SK-N-SH (cell line): ENCODE measurements around the gene GSC. TPM values are rescaled to one million over a fixed set of nuclear protein-coding genes. Genes with fewer than 3 reads are reported as not detected.

ENCODE experiments used
- CTCF ChIA-PET: fragments of 300-600, 350-600 bp; formaldehyde crosslinking; extraction: SDS; loops from one replicate; lab custom pipeline; 2021; lab: Yijun Ruan, JAX
- POLR2A ChIA-PET: fragments of 350-600 bp; sonication (Branson Sonifier 250); formaldehyde crosslinking; extraction: SDS; loops from one replicate; lab custom pipeline; 2020; ENCODE audit warnings: antibody characterized with exemption, inconsistent platforms; lab: Yijun Ruan, JAX
- DNase-seq: peaks from one replicate; pipeline ENCODE4 v3.0.0; 2012
- H2AFZ ChIP-seq: fragments of 200-600 bp; sonication (generic); 2 replicates; pipeline ENCODE4 v1.8.1; 2016; ENCODE audit warnings: antibody characterized with exemption, mild to moderate bottlenecking, low read depth
- H3F3A ChIP-seq: fragments of 200-600 bp; sonication (generic); replicated peaks from 2 replicates; pipeline ENCODE3; 2016; ENCODE audit warnings: antibody characterized with exemption, mild to moderate bottlenecking; ENCODE audit not compliant: insufficient read depth
- H3K27ac ChIP-seq, 2 experiments: fragments of 200-500 bp in 1 of 2; fragments of 200-600 bp in 1 of 2; sonication (Bioruptor generic) in 1 of 2; sonication (generic), shearing (Covaris generic) in 1 of 2; 2 replicates each; pipeline versions ENCODE4 v1.5.1 to v1.6.1; 2014 to 2016; ENCODE audit warnings: low read depth in 2 of 2, inconsistent platforms in 1 of 2, low read length in 1 of 2, mild to moderate bottlenecking in 1 of 2, mixed read lengths in 1 of 2
- H3K27me3 ChIP-seq: fragments of 200-600 bp; sonication (generic), shearing (Covaris generic); 2 replicates; pipeline ENCODE4 v1.6.1; 2016; ENCODE audit warnings: mixed run types; ENCODE audit not compliant: insufficient read depth
- H3K36me3 ChIP-seq, 2 experiments: fragments of 200-500 bp in 1 of 2; fragments of 200-600 bp in 1 of 2; sonication (Bioruptor generic) in 1 of 2; sonication (generic) in 1 of 2; replicated peaks in 1 of 2; 2 replicates each; pipeline versions ENCODE3 to v1.5.1; 2014 to 2016; ENCODE audit warnings: low read length in 1 of 2, mild to moderate bottlenecking in 1 of 2; ENCODE audit not compliant: insufficient read depth in 2 of 2, control insufficient read depth in 1 of 2
- H3K4me1 ChIP-seq, 2 experiments: fragments of 200-500 bp in 1 of 2; fragments of 200-600 bp in 1 of 2; sonication (Bioruptor generic) in 1 of 2; sonication (generic), shearing (Covaris generic) in 1 of 2; 2 replicates each; pipeline versions ENCODE4 v1.5.1 to v1.6.1; 2014 to 2016; ENCODE audit warnings: low read depth in 1 of 2, low read length in 1 of 2, mixed run types in 1 of 2; ENCODE audit not compliant: insufficient read depth in 2 of 2, control insufficient read depth in 1 of 2
- H3K4me2 ChIP-seq: fragments of 200-600 bp; sonication (generic), shearing (Covaris generic); 2 replicates; pipeline ENCODE4 v1.6.1; 2017; ENCODE audit warnings: mixed run types
- H3K4me3 ChIP-seq, 2 experiments: fragments of 200-500 bp in 1 of 2; fragments of 200-600 bp in 1 of 2; sonication (Bioruptor generic) in 1 of 2; sonication (generic), shearing (Covaris generic) in 1 of 2; 2 replicates each; pipeline versions ENCODE4 v1.5.1 to v1.8.1; 2014 to 2016; ENCODE audit warnings: low read depth in 2 of 2, inconsistent platforms in 1 of 2, low read length in 1 of 2, mild to moderate bottlenecking in 1 of 2, mixed read lengths in 1 of 2, moderate library complexity in 1 of 2
- H3K79me2 ChIP-seq: fragments of 200-600 bp; sonication (generic); 2 replicates; pipeline ENCODE4 v1.8.1; 2017; ENCODE audit warnings: mild to moderate bottlenecking; ENCODE audit not compliant: insufficient read depth
- H3K9ac ChIP-seq: fragments of 200-600 bp; sonication (generic); 2 replicates; pipeline ENCODE4 v1.6.1; 2017; ENCODE audit warnings: mixed run types
- H3K9me2 ChIP-seq: fragments of 200-600 bp; sonication (generic); 2 replicates; pipeline ENCODE4 v1.6.1; 2017; ENCODE audit warnings: mixed run types
- H3K9me3 ChIP-seq: fragments of 200-600 bp; sonication (generic); 2 replicates; pipeline ENCODE4 v1.6.1; 2017; ENCODE audit warnings: mixed run types, mild to moderate bottlenecking, moderate library complexity
- H4K20me1 ChIP-seq: fragments of 200-600 bp; sonication (generic); 2 replicates; pipeline ENCODE4 v1.6.1; 2017; ENCODE audit warnings: mild to moderate bottlenecking, mixed run types; ENCODE audit not compliant: insufficient read depth
- ELF1 ChIP-seq: IDR thresholded peaks from 2 replicates; pipeline ENCODE4 v1.4.0; 2012
- FOSL2 ChIP-seq: IDR thresholded peaks from 2 replicates; pipeline ENCODE4 v1.4.0; 2012; ENCODE audit warnings: low read depth, mild to moderate bottlenecking, moderate library complexity, borderline replicate concordance
- GABPA ChIP-seq: IDR thresholded peaks from 2 replicates; pipeline ENCODE4 v1.4.0; 2012; ENCODE audit warnings: low read depth, mild to moderate bottlenecking
- GATA2 ChIP-seq: sonication (generic); formaldehyde crosslinking; IDR thresholded peaks from 2 replicates; pipeline ENCODE4 v1.5.0; 2020; ENCODE audit warnings: mild to moderate bottlenecking, missing genetic modification reagents
- MEF2A ChIP-seq: IDR thresholded peaks from 2 replicates; pipeline ENCODE4 v1.4.0; 2012; ENCODE audit warnings: low read depth, borderline replicate concordance
- NFIC ChIP-seq: IDR thresholded peaks from 2 replicates; pipeline ENCODE4 v1.4.0; 2012; ENCODE audit warnings: borderline replicate concordance
- NRF1 ChIP-seq: IDR thresholded peaks from 2 replicates; pipeline ENCODE4 v1.6.1; 2012; ENCODE audit warnings: low read depth, mild to moderate bottlenecking, low read length
- RCOR1 ChIP-seq: fragments of 150-350 bp; IDR thresholded peaks from 2 replicates; pipeline ENCODE4 v1.6.1; 2017; ENCODE audit warnings: antibody characterized with exemption, low read length
- RXRA ChIP-seq: IDR thresholded peaks from 2 replicates; pipeline ENCODE4 v1.4.0; 2012; ENCODE audit warnings: low read depth, mild to moderate bottlenecking, borderline replicate concordance
- SIN3A ChIP-seq: IDR thresholded peaks from 2 replicates; pipeline ENCODE4 v1.6.1; 2012; ENCODE audit warnings: low read depth, mild to moderate bottlenecking, low read length, moderate library complexity, borderline replicate concordance
- TAF1 ChIP-seq: IDR thresholded peaks from 2 replicates; pipeline ENCODE4 v1.6.1; 2012; ENCODE audit warnings: low read depth, mild to moderate bottlenecking, low read length, moderate library complexity, borderline replicate concordance
- TCF12 ChIP-seq: IDR thresholded peaks from 2 replicates; pipeline ENCODE4 v1.4.0; 2012
- TEAD4 ChIP-seq: IDR thresholded peaks from 2 replicates; pipeline ENCODE4 v1.4.0; 2012; ENCODE audit warnings: mild to moderate bottlenecking, borderline replicate concordance; ENCODE audit not compliant: insufficient read depth
- whole genome bisulfite sequencing: methylation state at CpG from one replicate; pipeline ENCODE4 v1.1.6; 2017; ENCODE audit warnings: low lambda C conversion rate; 5-methylcytosine and 5-hydroxymethylcytosine counted together
- polyA plus RNA-seq, 3 experiments: library from polyadenylated mRNA; depleted of rRNA; stranded (reverse); fragments of >200 nt; gene quantifications; 2 replicates each; pipeline ENCODE4 v1.2.3, GENCODE V29; 2012
- TF ChIP-seq, protein P1 (sequence below): IDR thresholded peaks from 2 replicates; pipeline ENCODE4 v1.4.0; 2012; ENCODE audit warnings: low read depth
- TF ChIP-seq, protein P2 (sequence below): IDR thresholded peaks from 2 replicates; pipeline ENCODE4 v1.4.0; 2012; ENCODE audit warnings: low read depth, borderline replicate concordance
- TF ChIP-seq, protein P3 (sequence below): fragments of 150-350 bp; IDR thresholded peaks from 2 replicates; pipeline ENCODE4 v1.6.1; 2017; ENCODE audit warnings: antibody characterized with exemption, low read length, low read depth, borderline replicate concordance
- TF ChIP-seq, protein P4 (sequence below): fragments of 150-350 bp; IDR thresholded peaks from 2 replicates; pipeline ENCODE4 v1.6.1; 2016; ENCODE audit warnings: mild to moderate bottlenecking, low read depth, low read length

Gene GSC
- polyA plus RNA-seq, 1 of the 3 experiments (the other 2 are of a cell fraction): 1.3 TPM

DNA sequence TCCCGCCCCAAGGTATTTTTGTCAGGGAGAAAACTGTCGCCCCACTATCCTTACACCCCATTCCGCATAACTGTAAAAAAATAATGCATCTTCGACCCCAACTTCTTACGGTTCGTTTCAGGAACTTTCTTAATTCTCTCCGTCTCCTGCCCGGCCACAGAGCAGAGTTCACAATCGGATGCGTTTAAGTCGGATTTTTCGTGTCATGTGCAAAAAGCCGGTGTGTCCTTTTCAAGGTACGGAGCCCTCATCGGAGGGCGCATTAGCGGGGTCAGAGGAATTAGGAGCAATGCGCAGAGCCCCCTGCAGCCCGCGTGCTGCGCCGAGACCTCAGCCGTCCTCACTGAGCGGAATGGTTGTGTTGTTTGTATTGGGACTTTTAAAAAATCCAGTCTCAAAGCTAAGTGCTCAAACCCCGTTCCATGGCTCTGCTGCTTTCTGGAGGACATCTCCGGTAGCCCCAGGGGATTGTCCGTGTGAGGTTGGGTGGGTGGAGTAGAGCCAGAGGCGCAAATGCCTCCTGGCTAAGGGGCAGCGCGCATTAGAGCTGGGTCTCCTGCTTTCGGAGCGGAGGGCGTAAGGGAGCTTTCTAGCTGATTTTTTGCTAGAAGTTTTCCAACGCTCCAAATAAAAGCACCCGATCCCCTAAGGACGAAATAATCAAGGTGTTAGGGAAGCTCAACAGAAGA, 3.9 kb upstream of the GSC start:
- ChIA-PET CTCF (interaction anchor here (0.6 to 1.9 kb wide), 2 partner anchors 124 to 658 kb away, joined by 3 to 7 read pairs; no protein-coding TSS in a partner anchor), POLR2A (no interaction called here)
- Histone ChIP-seq H3F3A (no peaks in the 10 kb centered on the region), H3K27me3 (peaks cover 4% of the 10 kb centered on the region; the same call in 1 of the 2 replicates), H3K36me3 (no peaks in the 10 kb centered on the region), H3K4me2 (no peak overlapping the region), H4K20me1 (no peaks in the 10 kb centered on the region), H3K9me3 (no peaks in the 10 kb centered on the region), H3K9ac (no peak overlapping the region), H3K9me2 (no peaks in the 10 kb centered on the region), H3K4me1 (peaks cover 0 to 8% of the 10 kb centered on the region in 2 experiments; a peak in 2 of 4 replicates), H3K79me2 (no peaks in the 10 kb centered on the region), H3K4me3 (no peak overlapping the region), H3K27ac (no peak overlapping the region), H2AFZ (no peak overlapping the region)
- 62% methylated on average over 36 of the region's 36 CpGs for WGBS
- DNase-seq: no peak
- TF ChIP-seq NRF1: no peak
- TF ChIP-seq, protein P1, sequence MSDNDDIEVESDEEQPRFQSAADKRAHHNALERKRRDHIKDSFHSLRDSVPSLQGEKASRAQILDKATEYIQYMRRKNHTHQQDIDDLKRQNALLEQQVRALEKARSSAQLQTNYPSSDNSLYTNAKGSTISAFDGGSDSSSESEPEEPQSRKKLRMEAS: no peak
- TF ChIP-seq, protein P2, sequence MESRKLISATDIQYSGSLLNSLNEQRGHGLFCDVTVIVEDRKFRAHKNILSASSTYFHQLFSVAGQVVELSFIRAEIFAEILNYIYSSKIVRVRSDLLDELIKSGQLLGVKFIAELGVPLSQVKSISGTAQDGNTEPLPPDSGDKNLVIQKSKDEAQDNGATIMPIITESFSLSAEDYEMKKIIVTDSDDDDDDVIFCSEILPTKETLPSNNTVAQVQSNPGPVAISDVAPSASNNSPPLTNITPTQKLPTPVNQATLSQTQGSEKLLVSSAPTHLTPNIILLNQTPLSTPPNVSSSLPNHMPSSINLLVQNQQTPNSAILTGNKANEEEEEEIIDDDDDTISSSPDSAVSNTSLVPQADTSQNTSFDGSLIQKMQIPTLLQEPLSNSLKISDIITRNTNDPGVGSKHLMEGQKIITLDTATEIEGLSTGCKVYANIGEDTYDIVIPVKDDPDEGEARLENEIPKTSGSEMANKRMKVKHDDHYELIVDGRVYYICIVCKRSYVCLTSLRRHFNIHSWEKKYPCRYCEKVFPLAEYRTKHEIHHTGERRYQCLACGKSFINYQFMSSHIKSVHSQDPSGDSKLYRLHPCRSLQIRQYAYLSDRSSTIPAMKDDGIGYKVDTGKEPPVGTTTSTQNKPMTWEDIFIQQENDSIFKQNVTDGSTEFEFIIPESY: no peak
- no peak for TF ChIP-seq ELF1
- TF ChIP-seq FOSL2: no peak
- no peak for TF ChIP-seq RCOR1
- TF ChIP-seq TEAD4: no peak
- TF ChIP-seq, protein P3, sequence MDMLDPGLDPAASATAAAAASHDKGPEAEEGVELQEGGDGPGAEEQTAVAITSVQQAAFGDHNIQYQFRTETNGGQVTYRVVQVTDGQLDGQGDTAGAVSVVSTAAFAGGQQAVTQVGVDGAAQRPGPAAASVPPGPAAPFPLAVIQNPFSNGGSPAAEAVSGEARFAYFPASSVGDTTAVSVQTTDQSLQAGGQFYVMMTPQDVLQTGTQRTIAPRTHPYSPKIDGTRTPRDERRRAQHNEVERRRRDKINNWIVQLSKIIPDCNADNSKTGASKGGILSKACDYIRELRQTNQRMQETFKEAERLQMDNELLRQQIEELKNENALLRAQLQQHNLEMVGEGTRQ: no peak
- no peak for TF ChIP-seq SIN3A
- no peak for TF ChIP-seq TAF1
- TF ChIP-seq, protein P4, sequence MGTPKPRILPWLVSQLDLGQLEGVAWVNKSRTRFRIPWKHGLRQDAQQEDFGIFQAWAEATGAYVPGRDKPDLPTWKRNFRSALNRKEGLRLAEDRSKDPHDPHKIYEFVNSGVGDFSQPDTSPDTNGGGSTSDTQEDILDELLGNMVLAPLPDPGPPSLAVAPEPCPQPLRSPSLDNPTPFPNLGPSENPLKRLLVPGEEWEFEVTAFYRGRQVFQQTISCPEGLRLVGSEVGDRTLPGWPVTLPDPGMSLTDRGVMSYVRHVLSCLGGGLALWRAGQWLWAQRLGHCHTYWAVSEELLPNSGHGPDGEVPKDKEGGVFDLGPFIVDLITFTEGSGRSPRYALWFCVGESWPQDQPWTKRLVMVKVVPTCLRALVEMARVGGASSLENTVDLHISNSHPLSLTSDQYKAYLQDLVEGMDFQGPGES: no peak
- TF ChIP-seq GATA2: no peak
- TF ChIP-seq NFIC: no peak
- TF ChIP-seq GABPA: no peak
- TF ChIP-seq MEF2A: no peak
- no peak for TF ChIP-seq RXRA
- TF ChIP-seq TCF12: no peak
